HEK293 (cell line): ENCODE data around the gene LMAN1L.

Experiments
- CTCF ChIA-PET: fragments of 350-600 bp; formaldehyde crosslinking; extraction: SDS; loops from one replicate; lab custom pipeline; 2021; ENCODE audit warnings: antibody characterized with exemption; lab: Yijun Ruan, JAX
- POLR2A ChIA-PET: fragments of 300-600 bp; formaldehyde crosslinking; extraction: SDS; loops from one replicate; lab custom pipeline; 2020; ENCODE audit warnings: antibody characterized with exemption, inconsistent platforms; lab: Yijun Ruan, JAX
- H3K27ac ChIP-seq: fragments of 200-500 bp; sonication (Bioruptor generic); 2 replicates; pipeline ENCODE4 v1.5.1; 2014; ENCODE audit warnings: low read depth, low read length, control low read depth, inconsistent platforms; ENCODE audit errors: extremely low read depth
- H3K36me3 ChIP-seq, 2 experiments: fragments of 200-500 bp in 1 of 2; sonication (Bioruptor generic) in 1 of 2; 1 replicate in 1 of 2; 2 replicates in 1 of 2; pipeline ENCODE4 v1.5.1; 2014 to 2017; ENCODE audit warnings: inconsistent platforms in 2 of 2, low read length in 2 of 2; ENCODE audit not compliant: control insufficient read depth in 2 of 2, insufficient read depth in 1 of 2
- H3K4me1 ChIP-seq: fragments of 200-500 bp; sonication (Bioruptor generic); 2 replicates; pipeline ENCODE4 v1.5.1; 2014; ENCODE audit warnings: mild to moderate bottlenecking, low read length, inconsistent platforms; ENCODE audit not compliant: control insufficient read depth, insufficient read depth
- H3K4me3 ChIP-seq: 2 replicates; pipeline ENCODE4 v1.5.1; 2011; ENCODE audit warnings: low read depth, mild to moderate bottlenecking, control low read depth, low read length, moderate library complexity
- H3K9me3 ChIP-seq: fragments of 200-500 bp; sonication (Bioruptor generic); 2 replicates; pipeline ENCODE4 v1.5.1; 2014; ENCODE audit warnings: low read depth, low read length, inconsistent platforms; ENCODE audit not compliant: control insufficient read depth, insufficient read depth
- EGR2 ChIP-seq: fragments of 450-650 bp; formaldehyde crosslinking; IDR thresholded peaks from 2 replicates; pipeline ENCODE4 v1.5.1; 2016; ENCODE audit warnings: low read depth, missing biosample characterization, missing genetic modification characterization
- HOXC10 ChIP-seq: sonication (generic); formaldehyde crosslinking; IDR thresholded peaks from 2 replicates; pipeline ENCODE4 v1.8.1; 2023; ENCODE audit warnings: mild to moderate bottlenecking, missing genetic modification reagents
- OSR2 ChIP-seq: fragments of 450-650 bp; formaldehyde crosslinking; IDR thresholded peaks from 2 replicates; pipeline ENCODE4 v1.5.1; 2016; ENCODE audit warnings: missing biosample characterization, missing genetic modification characterization
- SP2 ChIP-seq: fragments of 450-650 bp; formaldehyde crosslinking; IDR thresholded peaks from 2 replicates; pipeline ENCODE4 v1.5.1; 2016; ENCODE audit warnings: missing biosample characterization, missing genetic modification characterization
- ZBTB17 ChIP-seq: fragments of 450-650 bp; formaldehyde crosslinking; IDR thresholded peaks from 2 replicates; pipeline ENCODE4 v1.5.1; 2016; ENCODE audit warnings: missing biosample characterization, missing genetic modification characterization
- ZEB2 ChIP-seq: fragments of 450-650 bp; formaldehyde crosslinking; IDR thresholded peaks from 2 replicates; pipeline ENCODE4 v1.5.1; 2016; ENCODE audit warnings: missing biosample characterization, missing genetic modification characterization
- ZIC2 ChIP-seq: fragments of 450-650 bp; formaldehyde crosslinking; IDR thresholded peaks from 2 replicates; pipeline ENCODE4 v1.5.1; 2016; ENCODE audit warnings: missing biosample characterization, missing genetic modification characterization
- ZNF121 ChIP-seq: fragments of 450-650 bp; formaldehyde crosslinking; IDR thresholded peaks from 2 replicates; pipeline ENCODE4 v1.5.1; 2016; ENCODE audit warnings: missing biosample characterization, missing genetic modification characterization
- ZNF202 ChIP-seq: fragments of 450-650 bp; formaldehyde crosslinking; IDR thresholded peaks from 2 replicates; pipeline ENCODE4 v1.5.1; 2016; ENCODE audit warnings: missing biosample characterization, missing genetic modification characterization, borderline replicate concordance
- ZNF223 ChIP-seq: fragments of 450-650 bp; formaldehyde crosslinking; IDR thresholded peaks from 2 replicates; pipeline ENCODE4 v1.5.1; 2016; ENCODE audit warnings: missing biosample characterization, missing genetic modification characterization
- ZNF248 ChIP-seq: fragments of 450-650 bp; formaldehyde crosslinking; IDR thresholded peaks from 2 replicates; pipeline ENCODE4 v1.5.1; 2017; ENCODE audit warnings: missing biosample characterization, missing genetic modification characterization
- ZNF341 ChIP-seq: fragments of 450-650 bp; formaldehyde crosslinking; IDR thresholded peaks from 2 replicates; pipeline ENCODE4; 2016; ENCODE audit warnings: low read depth, missing biosample characterization, missing genetic modification characterization
- ZNF366 ChIP-seq: fragments of 450-650 bp; formaldehyde crosslinking; conservative IDR thresholded peaks from 2 replicates; pipeline ENCODE4 v1.5.1; 2016; ENCODE audit warnings: missing biosample characterization, missing genetic modification characterization
- ZNF600 ChIP-seq: fragments of 450-650 bp; formaldehyde crosslinking; IDR thresholded peaks from 2 replicates; pipeline ENCODE4 v1.5.1; 2016; ENCODE audit warnings: missing biosample characterization, missing genetic modification characterization
- ZNF629 ChIP-seq: fragments of 450-650 bp; formaldehyde crosslinking; IDR thresholded peaks from 2 replicates; pipeline ENCODE4 v1.5.1; 2017; ENCODE audit warnings: missing biosample characterization, missing genetic modification characterization
- ZNF664 ChIP-seq: fragments of 450-650 bp; formaldehyde crosslinking; IDR thresholded peaks from 2 replicates; pipeline ENCODE4 v1.5.1; 2016; ENCODE audit warnings: missing biosample characterization, missing genetic modification characterization
- ZNF76 ChIP-seq: fragments of 450-650 bp; formaldehyde crosslinking; IDR thresholded peaks from 2 replicates; pipeline ENCODE4; 2016; ENCODE audit warnings: low read depth, missing biosample characterization, missing genetic modification characterization, borderline replicate concordance
- ZNF785 ChIP-seq: fragments of 450-650 bp; formaldehyde crosslinking; IDR thresholded peaks from 2 replicates; pipeline ENCODE4 v1.5.1; 2016; ENCODE audit warnings: missing biosample characterization, missing genetic modification characterization
- TF ChIP-seq, protein P1 (sequence below): fragments of 450-650 bp; formaldehyde crosslinking; IDR thresholded peaks from 2 replicates; pipeline ENCODE4 v1.5.1; 2016; ENCODE audit warnings: missing biosample characterization, missing genetic modification characterization
- TF ChIP-seq, protein P2 (sequence below): fragments of 450-650 bp; formaldehyde crosslinking; IDR thresholded peaks from 2 replicates; pipeline ENCODE4 v1.5.1; 2016; ENCODE audit warnings: missing biosample characterization, missing genetic modification characterization
- TF ChIP-seq, protein P3 (sequence below): fragments of 450-650 bp; formaldehyde crosslinking; IDR thresholded peaks from 2 replicates; pipeline ENCODE4; 2016; ENCODE audit warnings: missing biosample characterization, missing genetic modification characterization
- TF ChIP-seq, protein P4 (sequence below): fragments of 450-650 bp; formaldehyde crosslinking; IDR thresholded peaks from 2 replicates; pipeline ENCODE4 v1.5.1; 2016; ENCODE audit warnings: missing biosample characterization, missing genetic modification characterization

The LMAN1L gene

DNA sequence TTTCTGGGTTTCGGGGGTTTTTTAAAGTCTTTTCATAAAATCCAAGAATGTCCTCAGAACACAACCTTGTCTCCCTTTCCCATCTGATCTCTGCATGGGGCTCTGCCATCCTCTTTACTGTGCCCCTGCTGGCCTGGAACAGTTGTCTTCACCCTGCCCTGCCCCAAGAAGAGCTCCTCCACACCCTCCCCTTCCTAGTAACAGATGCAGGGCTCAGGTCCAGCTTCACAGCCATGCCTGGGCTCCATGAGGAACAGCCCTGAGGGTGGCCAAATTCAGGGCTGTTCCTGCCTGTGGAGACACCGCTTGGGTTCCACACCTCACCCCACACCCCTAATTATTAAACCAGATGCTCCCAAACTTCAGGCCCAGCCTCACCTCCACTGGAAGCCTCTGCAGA is 43.2 kb downstream of the LMAN1L start:
- Histone ChIP-seq H3K4me1 (peaks cover 14% of the 10 kb centered on the region), H3K27ac (no peak overlapping the region), H3K9me3 (no peaks in the 10 kb centered on the region), H3K4me3 (no peak overlapping the region), H3K36me3 (peaks cover 4 to 38% of the 10 kb centered on the region in 2 experiments)
- ChIA-PET POLR2A (interaction anchor here (0.7 to 2.1 kb wide), 2 partner anchors 51 to 192 kb away, joined by 5 to 10 read pairs; partner anchors contain the start of gene FAM219B), CTCF (interaction anchor here (0.6 to 2.4 kb wide), 4 partner anchors 8 to 368 kb away, joined by 3 to 10 read pairs (median 4); no protein-coding TSS in a partner anchor)
- TF ChIP-seq HOXC10 (CRISPR knock-in tag) (no peak), ZNF341 (tag by site-specific recombination) (peak; percentile 85), ZIC2 (tag by site-specific recombination) (peak; percentile 76), ZNF223 (no peak), EGR2 (tag by site-specific recombination) (no peak)

DNA sequence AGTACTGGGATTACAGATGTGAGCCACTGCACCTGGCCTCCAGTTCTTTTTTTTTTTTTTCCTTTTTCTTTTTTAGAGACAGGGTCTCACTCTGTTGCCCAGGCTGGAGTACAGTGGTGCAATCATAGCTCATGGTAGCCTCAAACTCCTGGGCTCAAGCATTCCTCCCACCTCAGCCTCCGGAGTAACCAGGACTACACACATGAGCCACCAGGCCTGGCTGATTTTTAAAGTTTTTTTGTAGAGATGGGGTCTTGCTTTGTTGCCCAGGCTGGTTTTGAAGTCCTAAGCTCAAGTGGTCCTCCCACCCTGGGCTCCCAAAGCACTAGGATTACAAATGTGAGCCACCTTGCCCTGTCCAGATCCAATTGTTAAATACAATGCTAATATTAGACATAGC is 43.9 kb downstream of the LMAN1L start:
- no peak overlapping the region for H3K4me3 ChIP-seq
- peak; percentile 98 for TF ChIP-seq ZNF121 (tag by site-specific recombination)
- TF ChIP-seq ZNF248 (tag by site-specific recombination), result no peak
- TF ChIP-seq SP2 (tag by site-specific recombination), result no peak
- no peak for TF ChIP-seq ZNF785 (tag by site-specific recombination)
- H3K4me1 ChIP-seq, result peaks cover 14% of the 10 kb centered on the region
- peaks cover 4 to 31% of the 10 kb centered on the region in 2 experiments for H3K36me3 ChIP-seq
- CTCF ChIA-PET, result interaction anchor here (0.6 to 2.4 kb wide), 6 partner anchors 12 to 1178 kb away, joined by 3 to 10 read pairs (median 4); no protein-coding TSS in a partner anchor
- no peak overlapping the region for H3K27ac ChIP-seq
- no peaks in the 10 kb centered on the region for H3K9me3 ChIP-seq
- POLR2A ChIA-PET, result interaction anchor here (0.7 to 2.1 kb wide), 4 partner anchors 38 to 192 kb away, joined by 3 to 10 read pairs (median 4); partner anchors contain the start of genes FAM219B and RPP25

DNA sequence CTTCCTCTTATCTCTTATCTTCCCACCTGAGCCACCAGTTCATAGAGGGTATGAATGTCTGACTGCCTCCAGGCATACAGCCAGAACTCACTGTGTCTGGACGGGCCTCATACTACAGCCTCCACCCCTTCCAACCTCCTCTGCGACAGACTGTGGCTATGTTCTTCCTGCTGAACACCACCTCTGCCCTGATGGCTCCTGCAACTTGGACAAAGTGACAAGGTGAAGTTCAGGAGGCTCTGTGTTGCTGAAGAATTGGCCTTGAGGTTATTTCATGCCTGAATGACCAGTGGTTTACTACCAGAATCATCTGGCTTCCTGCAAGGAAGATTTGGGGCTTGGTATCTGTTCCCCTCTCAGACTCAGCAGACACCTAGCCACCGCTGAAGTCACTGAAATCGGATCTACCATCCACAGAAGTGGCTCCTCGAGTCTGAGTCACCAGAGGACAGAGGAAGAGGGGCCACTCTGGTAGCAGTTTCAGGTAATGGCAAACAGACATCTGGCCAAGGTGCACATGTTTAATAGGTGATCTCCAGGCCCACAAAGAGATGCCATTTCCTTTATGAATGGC is 44.5 kb downstream of the LMAN1L start:
- ChIA-PET CTCF (interaction anchor here (0.6 to 2.4 kb wide), 7 partner anchors 10 to 1179 kb away, joined by 3 to 10 read pairs (median 4); no protein-coding TSS in a partner anchor), POLR2A (interaction anchor here (0.7 to 0.8 kb wide), 2 partner anchors 37 to 100 kb away, joined by 3 to 4 read pairs; partner anchors contain the start of gene RPP25)
- no peaks in the 10 kb centered on the region for H3K9me3 ChIP-seq
- peaks cover 14% of the 10 kb centered on the region for H3K4me1 ChIP-seq
- TF ChIP-seq, protein P1, sequence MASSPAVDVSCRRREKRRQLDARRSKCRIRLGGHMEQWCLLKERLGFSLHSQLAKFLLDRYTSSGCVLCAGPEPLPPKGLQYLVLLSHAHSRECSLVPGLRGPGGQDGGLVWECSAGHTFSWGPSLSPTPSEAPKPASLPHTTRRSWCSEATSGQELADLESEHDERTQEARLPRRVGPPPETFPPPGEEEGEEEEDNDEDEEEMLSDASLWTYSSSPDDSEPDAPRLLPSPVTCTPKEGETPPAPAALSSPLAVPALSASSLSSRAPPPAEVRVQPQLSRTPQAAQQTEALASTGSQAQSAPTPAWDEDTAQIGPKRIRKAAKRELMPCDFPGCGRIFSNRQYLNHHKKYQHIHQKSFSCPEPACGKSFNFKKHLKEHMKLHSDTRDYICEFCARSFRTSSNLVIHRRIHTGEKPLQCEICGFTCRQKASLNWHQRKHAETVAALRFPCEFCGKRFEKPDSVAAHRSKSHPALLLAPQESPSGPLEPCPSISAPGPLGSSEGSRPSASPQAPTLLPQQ (tag by site-specific recombination), result 0 out of 2 replicates have a peak, but pooled peaks have one; percentile 31
- TF ChIP-seq ZNF366, result peak; percentile 16; the same call in 1 of the 2 replicates
- no peak for TF ChIP-seq ZNF664
- TF ChIP-seq, protein P2, sequence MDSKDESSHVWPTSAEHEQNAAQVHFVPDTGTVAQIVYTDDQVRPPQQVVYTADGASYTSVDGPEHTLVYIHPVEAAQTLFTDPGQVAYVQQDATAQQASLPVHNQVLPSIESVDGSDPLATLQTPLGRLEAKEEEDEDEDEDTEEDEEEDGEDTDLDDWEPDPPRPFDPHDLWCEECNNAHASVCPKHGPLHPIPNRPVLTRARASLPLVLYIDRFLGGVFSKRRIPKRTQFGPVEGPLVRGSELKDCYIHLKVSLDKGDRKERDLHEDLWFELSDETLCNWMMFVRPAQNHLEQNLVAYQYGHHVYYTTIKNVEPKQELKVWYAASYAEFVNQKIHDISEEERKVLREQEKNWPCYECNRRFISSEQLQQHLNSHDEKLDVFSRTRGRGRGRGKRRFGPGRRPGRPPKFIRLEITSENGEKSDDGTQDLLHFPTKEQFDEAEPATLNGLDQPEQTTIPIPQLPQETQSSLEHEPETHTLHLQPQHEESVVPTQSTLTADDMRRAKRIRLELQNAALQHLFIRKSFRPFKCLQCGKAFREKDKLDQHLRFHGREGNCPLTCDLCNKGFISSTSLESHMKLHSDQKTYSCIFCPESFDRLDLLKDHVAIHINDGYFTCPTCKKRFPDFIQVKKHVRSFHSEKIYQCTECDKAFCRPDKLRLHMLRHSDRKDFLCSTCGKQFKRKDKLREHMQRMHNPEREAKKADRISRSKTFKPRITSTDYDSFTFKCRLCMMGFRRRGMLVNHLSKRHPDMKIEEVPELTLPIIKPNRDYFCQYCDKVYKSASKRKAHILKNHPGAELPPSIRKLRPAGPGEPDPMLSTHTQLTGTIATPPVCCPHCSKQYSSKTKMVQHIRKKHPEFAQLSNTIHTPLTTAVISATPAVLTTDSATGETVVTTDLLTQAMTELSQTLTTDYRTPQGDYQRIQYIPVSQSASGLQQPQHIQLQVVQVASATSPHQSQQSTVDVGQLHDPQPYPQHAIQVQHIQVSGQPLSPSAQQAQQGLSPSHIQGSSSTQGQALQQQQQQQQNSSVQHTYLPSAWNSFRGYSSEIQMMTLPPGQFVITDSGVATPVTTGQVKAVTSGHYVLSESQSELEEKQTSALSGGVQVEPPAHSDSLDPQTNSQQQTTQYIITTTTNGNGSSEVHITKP (tag by site-specific recombination), result peak; percentile 53
- TF ChIP-seq, protein P3, sequence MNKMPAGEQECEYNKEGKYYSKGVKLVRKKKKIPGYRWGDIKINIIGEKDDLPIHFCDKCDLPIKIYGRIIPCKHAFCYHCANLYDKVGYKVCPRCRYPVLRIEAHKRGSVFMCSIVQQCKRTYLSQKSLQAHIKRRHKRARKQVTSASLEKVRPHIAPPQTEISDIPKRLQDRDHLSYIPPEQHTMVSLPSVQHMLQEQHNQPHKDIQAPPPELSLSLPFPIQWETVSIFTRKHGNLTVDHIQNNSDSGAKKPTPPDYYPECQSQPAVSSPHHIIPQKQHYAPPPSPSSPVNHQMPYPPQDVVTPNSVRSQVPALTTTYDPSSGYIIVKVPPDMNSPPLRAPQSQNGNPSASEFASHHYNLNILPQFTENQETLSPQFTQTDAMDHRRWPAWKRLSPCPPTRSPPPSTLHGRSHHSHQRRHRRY (tag by site-specific recombination), result no peak
- no peak for TF ChIP-seq ZNF202 (tag by site-specific recombination)
- TF ChIP-seq ZNF76 (tag by site-specific recombination), result no peak
- TF ChIP-seq ZNF629, result 0 out of 2 replicates have a peak, but pooled peaks have one; percentile 10
- peak; percentile 54 for TF ChIP-seq ZBTB17 (tag by site-specific recombination)
- TF ChIP-seq OSR2 (tag by site-specific recombination), result peak; percentile 87
- TF ChIP-seq ZEB2 (tag by site-specific recombination), result peak; percentile 33; the same call in 1 of the 2 replicates
- peak; percentile 56; the same call in 1 of the 2 replicates for TF ChIP-seq ZNF600 (tag by site-specific recombination)
- TF ChIP-seq, protein P4, sequence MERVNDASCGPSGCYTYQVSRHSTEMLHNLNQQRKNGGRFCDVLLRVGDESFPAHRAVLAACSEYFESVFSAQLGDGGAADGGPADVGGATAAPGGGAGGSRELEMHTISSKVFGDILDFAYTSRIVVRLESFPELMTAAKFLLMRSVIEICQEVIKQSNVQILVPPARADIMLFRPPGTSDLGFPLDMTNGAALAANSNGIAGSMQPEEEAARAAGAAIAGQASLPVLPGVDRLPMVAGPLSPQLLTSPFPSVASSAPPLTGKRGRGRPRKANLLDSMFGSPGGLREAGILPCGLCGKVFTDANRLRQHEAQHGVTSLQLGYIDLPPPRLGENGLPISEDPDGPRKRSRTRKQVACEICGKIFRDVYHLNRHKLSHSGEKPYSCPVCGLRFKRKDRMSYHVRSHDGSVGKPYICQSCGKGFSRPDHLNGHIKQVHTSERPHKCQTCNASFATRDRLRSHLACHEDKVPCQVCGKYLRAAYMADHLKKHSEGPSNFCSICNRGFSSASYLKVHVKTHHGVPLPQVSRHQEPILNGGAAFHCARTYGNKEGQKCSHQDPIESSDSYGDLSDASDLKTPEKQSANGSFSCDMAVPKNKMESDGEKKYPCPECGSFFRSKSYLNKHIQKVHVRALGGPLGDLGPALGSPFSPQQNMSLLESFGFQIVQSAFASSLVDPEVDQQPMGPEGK (tag by site-specific recombination), result peak; percentile 18; the same call in 1 of the 2 replicates
- no peak overlapping the region for H3K4me3 ChIP-seq
- peaks cover 4 to 25% of the 10 kb centered on the region in 2 experiments for H3K36me3 ChIP-seq
- H3K27ac ChIP-seq, result peak overlapping the region; percentile 42
